NCI-H1436 (cell line): ENCODE results near the gene COA7.

Source experiments
- DNase-seq: peaks from one replicate; lab custom pipeline; 2025; lab: John Stamatoyannopoulos, UW

COA7 gene

GRCh38 chr1:52669696-52670095 lies 28.5 kb downstream of the COA7 start:
- no peak for DNase-seq

GRCh38 chr1:52668711-52669110 lies 29.4 kb downstream of the COA7 start:
- DNase-seq, result no peak

- DNase-seq, result no peak
Observed at GRCh38 chr1:52667984-52668383, 30.2 kb downstream of the COA7 start.

GRCh38 chr1:52667290-52667689 lies 30.9 kb downstream of the COA7 start:
- no peak for DNase-seq

GRCh38 chr1:52665006-52665941 lies 32.9 kb downstream of the COA7 start:
- peak; percentile 5 for DNase-seq

- no peak for DNase-seq
Observed at GRCh38 chr1:52663716-52664115, 34.4 kb downstream of the COA7 start.

GRCh38 chr1:52662645-52663313 lies 35.4 kb downstream of the COA7 start:
- peak; percentile 69 for DNase-seq

- no peak for DNase-seq
Observed at GRCh38 chr1:52660807-52661206, 37.3 kb downstream of the COA7 start.

- DNase-seq, result no peak
Observed at GRCh38 chr1:52659851-52660596, 38.1 kb downstream of the COA7 start.

- DNase-seq, result no peak
Observed at GRCh38 chr1:52659356-52659755, 38.8 kb downstream of the COA7 start.

- DNase-seq, result no peak
Observed at GRCh38 chr1:52658795-52659194, 39.4 kb downstream of the COA7 start.

- DNase-seq, result no peak
Observed at GRCh38 chr1:52657702-52658101, 40.4 kb downstream of the COA7 start.

- DNase-seq, result no peak
Observed at GRCh38 chr1:52654063-52654462, 44.1 kb downstream of the COA7 start.

- no peak for DNase-seq
Observed at GRCh38 chr1:52653207-52653849, 44.8 kb downstream of the COA7 start.

GRCh38 chr1:52651904-52652303 lies 46.2 kb downstream of the COA7 start:
- no peak for DNase-seq

- no peak for DNase-seq
Observed at GRCh38 chr1:52645261-52645660, 52.9 kb downstream of the COA7 start.

GRCh38 chr1:52641307-52641706 lies 56.8 kb downstream of the COA7 start:
- no peak for DNase-seq

- no peak for DNase-seq
Observed at GRCh38 chr1:52640697-52641096, 57.5 kb downstream of the COA7 start.

- no peak for DNase-seq
Observed at GRCh38 chr1:52637946-52638345, 60.2 kb downstream of the COA7 start.

GRCh38 chr1:52636721-52637695 lies 61.1 kb downstream of the COA7 start:
- DNase-seq, result no peak
